ENCODE data around the gene TCF19.

- TF ChIP-seq, protein P1, sequence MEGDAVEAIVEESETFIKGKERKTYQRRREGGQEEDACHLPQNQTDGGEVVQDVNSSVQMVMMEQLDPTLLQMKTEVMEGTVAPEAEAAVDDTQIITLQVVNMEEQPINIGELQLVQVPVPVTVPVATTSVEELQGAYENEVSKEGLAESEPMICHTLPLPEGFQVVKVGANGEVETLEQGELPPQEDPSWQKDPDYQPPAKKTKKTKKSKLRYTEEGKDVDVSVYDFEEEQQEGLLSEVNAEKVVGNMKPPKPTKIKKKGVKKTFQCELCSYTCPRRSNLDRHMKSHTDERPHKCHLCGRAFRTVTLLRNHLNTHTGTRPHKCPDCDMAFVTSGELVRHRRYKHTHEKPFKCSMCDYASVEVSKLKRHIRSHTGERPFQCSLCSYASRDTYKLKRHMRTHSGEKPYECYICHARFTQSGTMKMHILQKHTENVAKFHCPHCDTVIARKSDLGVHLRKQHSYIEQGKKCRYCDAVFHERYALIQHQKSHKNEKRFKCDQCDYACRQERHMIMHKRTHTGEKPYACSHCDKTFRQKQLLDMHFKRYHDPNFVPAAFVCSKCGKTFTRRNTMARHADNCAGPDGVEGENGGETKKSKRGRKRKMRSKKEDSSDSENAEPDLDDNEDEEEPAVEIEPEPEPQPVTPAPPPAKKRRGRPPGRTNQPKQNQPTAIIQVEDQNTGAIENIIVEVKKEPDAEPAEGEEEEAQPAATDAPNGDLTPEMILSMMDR (conservative IDR thresholded peaks at IDR 0.05) = no peak
- no peak for TF ChIP-seq EZH2 (IDR thresholded peaks at IDR 0.05; ENCODE audit: low read depth)
Observed at GRCh38 chr6:31158140-31158862, at the start of gene TCF19.

Measured in PC-9 (cell line).